ENCODE results near the gene ADPRS. TPM values are rescaled to one million over a fixed set of nuclear protein-coding genes. Genes with fewer than 3 reads are reported as not detected.

ADPRS gene
- total RNA-seq, 1 donor from 2014 or later = 30.0 TPM

DNA sequence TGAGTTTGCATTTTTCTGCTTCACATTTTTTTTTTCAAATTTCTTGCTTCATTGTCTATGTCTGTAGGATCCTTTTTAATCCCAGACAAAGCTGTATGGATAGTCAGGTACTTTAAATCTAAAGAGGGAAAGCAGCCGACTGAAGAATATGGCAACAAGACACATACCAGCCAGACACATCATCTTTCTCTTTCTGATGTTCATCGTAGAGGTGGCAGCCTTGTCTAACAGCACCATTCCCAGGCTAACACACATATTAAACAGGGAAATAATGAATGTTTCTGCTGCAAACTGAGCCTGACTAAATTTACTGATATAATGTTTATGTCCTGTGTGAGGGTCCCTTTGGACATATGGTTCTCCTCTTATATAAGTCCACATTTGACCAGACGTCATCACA is 8.5 kb upstream of the ADPRS start:
- Mint-ChIP-seq H3K36me3 (ENCODE audit: insufficient read depth) (no peaks in the 10 kb centered on the region), H3K4me1 (ENCODE audit: low read depth) (peaks cover 6% of the 10 kb centered on the region), H3K27ac (no peak overlapping the region), H3K27me3 (no peaks in the 10 kb centered on the region), H3K9me3 (ENCODE audit: low read depth) (no peaks in the 10 kb centered on the region), H3K4me3 (ENCODE audit: low read depth) (no peak overlapping the region)
- no peak for DNase-seq (ENCODE audit: low spot score, unreplicated experiment)
- TF ChIP-seq, protein P1, sequence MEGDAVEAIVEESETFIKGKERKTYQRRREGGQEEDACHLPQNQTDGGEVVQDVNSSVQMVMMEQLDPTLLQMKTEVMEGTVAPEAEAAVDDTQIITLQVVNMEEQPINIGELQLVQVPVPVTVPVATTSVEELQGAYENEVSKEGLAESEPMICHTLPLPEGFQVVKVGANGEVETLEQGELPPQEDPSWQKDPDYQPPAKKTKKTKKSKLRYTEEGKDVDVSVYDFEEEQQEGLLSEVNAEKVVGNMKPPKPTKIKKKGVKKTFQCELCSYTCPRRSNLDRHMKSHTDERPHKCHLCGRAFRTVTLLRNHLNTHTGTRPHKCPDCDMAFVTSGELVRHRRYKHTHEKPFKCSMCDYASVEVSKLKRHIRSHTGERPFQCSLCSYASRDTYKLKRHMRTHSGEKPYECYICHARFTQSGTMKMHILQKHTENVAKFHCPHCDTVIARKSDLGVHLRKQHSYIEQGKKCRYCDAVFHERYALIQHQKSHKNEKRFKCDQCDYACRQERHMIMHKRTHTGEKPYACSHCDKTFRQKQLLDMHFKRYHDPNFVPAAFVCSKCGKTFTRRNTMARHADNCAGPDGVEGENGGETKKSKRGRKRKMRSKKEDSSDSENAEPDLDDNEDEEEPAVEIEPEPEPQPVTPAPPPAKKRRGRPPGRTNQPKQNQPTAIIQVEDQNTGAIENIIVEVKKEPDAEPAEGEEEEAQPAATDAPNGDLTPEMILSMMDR (IDR thresholded peaks at IDR 0.05; ENCODE audit: unreplicated experiment) = no peak

DNA sequence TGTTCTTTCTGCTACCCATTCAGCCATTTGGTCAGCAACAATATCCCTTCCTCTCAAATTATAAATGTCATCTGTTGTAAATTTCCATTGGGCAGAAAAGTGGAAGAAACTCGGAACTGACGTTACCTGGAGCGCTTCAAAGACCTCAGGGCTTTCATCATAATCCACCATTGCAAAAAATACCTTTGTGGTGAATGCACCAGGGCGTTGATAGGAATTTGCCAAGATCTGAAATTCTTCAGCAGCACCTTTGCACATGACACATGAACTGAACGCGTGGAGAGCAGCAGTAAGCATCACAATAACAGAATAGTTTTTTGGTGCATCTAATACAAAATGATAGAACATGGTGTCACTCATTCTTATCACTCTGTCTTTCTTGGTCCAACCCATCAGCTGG is 7.9 kb upstream of the ADPRS start:
- H3K9me3 Mint-ChIP-seq (ENCODE audit: low read depth) = no peaks in the 10 kb centered on the region

DNA sequence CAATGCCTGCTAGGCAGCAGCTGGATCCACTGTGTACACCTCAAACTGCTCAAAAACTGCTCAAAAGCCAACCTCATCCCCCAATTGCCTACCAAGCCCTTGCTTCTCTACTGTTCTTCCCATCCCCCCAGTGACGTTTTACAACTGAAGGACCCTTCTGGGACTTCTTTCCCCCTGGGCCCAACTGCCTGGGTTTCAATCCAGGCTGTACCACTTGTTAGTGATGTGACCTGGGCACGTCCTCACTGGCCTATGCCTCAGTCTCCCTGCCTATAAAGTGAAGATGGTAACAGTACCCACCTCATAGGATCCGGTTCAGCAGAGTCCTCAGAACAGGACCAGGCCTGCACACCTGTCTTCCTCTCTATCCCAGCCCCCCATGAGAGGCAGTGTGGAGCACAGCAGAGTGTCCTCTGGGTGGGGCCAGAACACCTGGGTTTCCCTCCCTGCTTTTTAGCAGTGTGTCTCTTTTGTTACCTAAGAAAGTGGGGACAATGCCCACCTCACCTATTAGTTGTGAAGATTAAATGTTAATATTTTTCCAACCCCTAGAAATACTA is 6.7 kb upstream of the ADPRS start:
- TF ChIP-seq, protein P1 (IDR thresholded peaks at IDR 0.05; ENCODE audit: unreplicated experiment) = no peak
- H3K27me3 Mint-ChIP-seq = no peaks in the 10 kb centered on the region
- DNase-seq (ENCODE audit: low spot score, unreplicated experiment) = no peak
- no peak overlapping the region for H3K4me3 Mint-ChIP-seq (ENCODE audit: low read depth)
- H3K4me1 Mint-ChIP-seq (ENCODE audit: low read depth) = peaks cover 6% of the 10 kb centered on the region
- H3K9me3 Mint-ChIP-seq (ENCODE audit: low read depth) = no peaks in the 10 kb centered on the region
- H3K27ac Mint-ChIP-seq = no peak overlapping the region
- H3K36me3 Mint-ChIP-seq (ENCODE audit: insufficient read depth) = no peaks in the 10 kb centered on the region

More for the DNA sequence above, 7.9 kb upstream of the ADPRS start:
- Mint-ChIP-seq H3K27ac (no peak overlapping the region), H3K4me3 (ENCODE audit: low read depth) (no peak overlapping the region), H3K27me3 (no peaks in the 10 kb centered on the region), H3K36me3 (ENCODE audit: insufficient read depth) (no peaks in the 10 kb centered on the region), H3K4me1 (ENCODE audit: low read depth) (peaks cover 6% of the 10 kb centered on the region)
- DNase-seq (ENCODE audit: low spot score, unreplicated experiment) = no peak
- TF ChIP-seq, protein P1 (IDR thresholded peaks at IDR 0.05; ENCODE audit: unreplicated experiment) = no peak

DNA sequence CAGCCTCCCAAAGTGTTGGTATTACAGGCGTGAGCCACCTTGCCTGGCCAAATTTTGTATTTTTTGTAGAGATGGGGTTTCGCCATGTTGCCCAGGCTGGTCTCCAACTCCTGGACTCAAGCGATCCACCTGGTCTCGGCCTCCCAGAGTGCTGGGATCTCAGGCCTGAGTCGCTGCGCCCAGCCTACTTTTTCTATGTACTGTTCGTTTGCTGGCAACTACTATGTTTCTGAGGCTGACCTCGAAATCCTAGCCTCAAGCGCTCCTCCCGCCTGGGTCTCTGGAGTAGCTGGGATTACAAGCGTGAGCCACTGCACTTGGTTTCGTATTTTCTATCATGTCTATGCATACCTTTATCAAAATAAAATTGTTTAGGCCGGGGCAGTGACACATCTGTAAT is 5.5 kb upstream of the ADPRS start:
- no peak for DNase-seq (ENCODE audit: low spot score, unreplicated experiment)
- peak overlapping the region; percentile 73 for H3K4me3 Mint-ChIP-seq (ENCODE audit: low read depth)
- peaks cover 6% of the 10 kb centered on the region for H3K4me1 Mint-ChIP-seq (ENCODE audit: low read depth)
- TF ChIP-seq, protein P1 (IDR thresholded peaks at IDR 0.05; ENCODE audit: unreplicated experiment) = no peak
- no peaks in the 10 kb centered on the region for H3K9me3 Mint-ChIP-seq (ENCODE audit: low read depth)
- no peak overlapping the region for H3K27ac Mint-ChIP-seq
- H3K36me3 Mint-ChIP-seq (ENCODE audit: insufficient read depth) = no peaks in the 10 kb centered on the region
- no peaks in the 10 kb centered on the region for H3K27me3 Mint-ChIP-seq

DNA sequence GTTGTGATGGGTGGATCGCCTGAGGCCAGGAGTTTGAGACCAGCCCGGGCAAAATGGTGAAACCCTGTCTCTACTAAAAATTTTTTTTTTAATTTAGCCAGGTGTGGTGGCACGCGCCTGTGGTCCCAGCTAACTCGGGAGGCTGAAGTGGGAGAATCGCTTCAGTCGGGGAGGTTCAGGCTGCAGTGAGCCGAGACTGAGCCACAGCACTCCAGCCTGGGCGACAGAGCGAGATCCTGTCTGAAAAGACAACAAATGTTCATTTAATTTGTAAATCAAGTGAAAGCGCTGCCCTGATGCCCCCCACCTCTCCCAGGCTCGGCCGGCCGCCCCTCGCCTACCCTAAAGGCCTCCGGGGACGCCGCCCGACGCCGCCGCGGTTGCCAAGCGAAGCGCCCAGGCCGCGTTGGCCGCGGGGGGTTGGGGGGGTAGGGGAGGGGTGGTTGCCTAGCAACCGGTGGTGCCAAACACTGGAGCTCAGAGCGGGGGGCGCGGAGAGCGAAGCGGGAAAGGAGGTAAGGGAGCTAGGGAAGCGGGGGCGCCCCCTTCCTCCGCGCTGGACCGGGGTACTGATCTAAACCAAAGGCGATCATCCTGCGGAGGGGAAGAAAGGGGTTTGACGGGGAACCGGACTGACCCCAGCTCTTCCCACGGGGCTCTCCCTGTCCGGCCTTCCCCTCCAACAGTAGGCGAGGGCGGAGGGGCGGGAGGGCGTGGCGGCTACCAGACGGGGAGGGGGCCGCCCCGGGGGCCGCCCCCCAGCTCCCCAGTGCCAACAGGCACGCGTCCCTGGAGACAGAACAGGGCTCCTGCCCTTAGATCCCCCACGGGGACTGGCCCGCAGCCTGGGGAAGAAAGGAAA is 4.8 kb upstream of the ADPRS start, which contains the start of gene TEKT2:
Gene TEKT2 (plus strand): TSS at position 460 of the 862 bp plus-strand sequence. CDS start 828 bp downstream, outside the sequence.
- Mint-ChIP-seq H3K9me3 (ENCODE audit: low read depth) (no peaks in the 10 kb centered on the region), H3K36me3 (ENCODE audit: insufficient read depth) (no peaks in the 10 kb centered on the region), H3K27me3 (no peaks in the 10 kb centered on the region), H3K4me3 (ENCODE audit: low read depth) (peak within 1 kb of the TSS; percentile 73), H3K4me1 (ENCODE audit: low read depth) (peaks cover 6% of the 10 kb centered on the region), H3K27ac (peak within 1 kb of the TSS; percentile 69)
- peak; percentile 58 for DNase-seq (ENCODE audit: low spot score, unreplicated experiment)
- TF ChIP-seq, protein P1 (IDR thresholded peaks at IDR 0.05; ENCODE audit: unreplicated experiment) = no peak
